IMR-90 (cell line): Measurements from ENCODE around the gene CTAGE1.

ENCODE experiments used
- CEBPB ChIP-seq: IDR thresholded peaks from 2 replicates; pipeline ENCODE4 v1.6.1; 2012; ENCODE audit warnings: low read depth, low read length, improper control_type of control experiment
- MAZ ChIP-seq: IDR thresholded peaks from 2 replicates; pipeline ENCODE4 v1.6.1; 2012; ENCODE audit warnings: low read depth, mild to moderate bottlenecking, low read length, improper control_type of control experiment, moderate library complexity, borderline replicate concordance
- MXI1 ChIP-seq: IDR thresholded peaks from 2 replicates; pipeline ENCODE4 v1.6.1; 2012; ENCODE audit warnings: low read depth, mild to moderate bottlenecking, low read length, moderate library complexity, borderline replicate concordance
- POLR2A ChIP-seq: IDR thresholded peaks from 2 replicates; pipeline ENCODE4 v1.6.1; 2012; ENCODE audit warnings: mild to moderate bottlenecking, low read depth, low read length
- RFX5 ChIP-seq: IDR thresholded peaks from 2 replicates; pipeline ENCODE4 v1.8.0; 2012; ENCODE audit warnings: low read depth, mild to moderate bottlenecking, low read length, moderate library complexity
- TF ChIP-seq, protein P1 (sequence below): conservative IDR thresholded peaks from 2 replicates; pipeline ENCODE4 v1.5.1; 2012; ENCODE audit warnings: mild to moderate bottlenecking, low read depth, low read length, improper control_type of control experiment

GRCh38 chr18:22427822-22428549 is 10.3 kb upstream of the CTAGE1 start:
- TF ChIP-seq, protein P1, sequence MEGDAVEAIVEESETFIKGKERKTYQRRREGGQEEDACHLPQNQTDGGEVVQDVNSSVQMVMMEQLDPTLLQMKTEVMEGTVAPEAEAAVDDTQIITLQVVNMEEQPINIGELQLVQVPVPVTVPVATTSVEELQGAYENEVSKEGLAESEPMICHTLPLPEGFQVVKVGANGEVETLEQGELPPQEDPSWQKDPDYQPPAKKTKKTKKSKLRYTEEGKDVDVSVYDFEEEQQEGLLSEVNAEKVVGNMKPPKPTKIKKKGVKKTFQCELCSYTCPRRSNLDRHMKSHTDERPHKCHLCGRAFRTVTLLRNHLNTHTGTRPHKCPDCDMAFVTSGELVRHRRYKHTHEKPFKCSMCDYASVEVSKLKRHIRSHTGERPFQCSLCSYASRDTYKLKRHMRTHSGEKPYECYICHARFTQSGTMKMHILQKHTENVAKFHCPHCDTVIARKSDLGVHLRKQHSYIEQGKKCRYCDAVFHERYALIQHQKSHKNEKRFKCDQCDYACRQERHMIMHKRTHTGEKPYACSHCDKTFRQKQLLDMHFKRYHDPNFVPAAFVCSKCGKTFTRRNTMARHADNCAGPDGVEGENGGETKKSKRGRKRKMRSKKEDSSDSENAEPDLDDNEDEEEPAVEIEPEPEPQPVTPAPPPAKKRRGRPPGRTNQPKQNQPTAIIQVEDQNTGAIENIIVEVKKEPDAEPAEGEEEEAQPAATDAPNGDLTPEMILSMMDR, result no peak
- TF ChIP-seq MXI1, result no peak
- TF ChIP-seq MAZ, result no peak
- no peak for TF ChIP-seq CEBPB
- no peak for TF ChIP-seq POLR2A
- no peak for TF ChIP-seq RFX5
